LNCAP (cell line): ENCODE data around the gene BRPF3.

Experiments
- CTCF ChIP-seq: fragments of 450-650 bp; IDR thresholded peaks from 2 replicates; pipeline ENCODE4 v1.5.1; 2017; ENCODE audit warnings: mild to moderate bottlenecking

Gene BRPF3

GRCh38 chr6:36223706-36224105 is 27.2 kb downstream of the BRPF3 start:
- no peak for TF ChIP-seq CTCF

GRCh38 chr6:36224918-36225461 is 28.4 kb downstream of the BRPF3 start:
- TF ChIP-seq CTCF = no peak

GRCh38 chr6:36226438-36227047 is 30.0 kb downstream of the BRPF3 start:
- no peak for TF ChIP-seq CTCF

GRCh38 chr6:36227379-36228228 is 31.1 kb downstream of the BRPF3 start:
- no peak for TF ChIP-seq CTCF

- TF ChIP-seq CTCF = no peak
Observed at GRCh38 chr6:36229223-36229622, 32.7 kb downstream of the BRPF3 start.

GRCh38 chr6:36230371-36230770 is 33.8 kb downstream of the BRPF3 start:
- no peak for TF ChIP-seq CTCF

- no peak for TF ChIP-seq CTCF
Observed at GRCh38 chr6:36232172-36232571, 35.6 kb downstream of the BRPF3 start.
